Measurements from ENCODE around the gene RANBP9. TPM values are rescaled to one million over a fixed set of nuclear protein-coding genes. Genes with fewer than 3 reads are reported as not detected.

The RANBP9 gene
- total RNA-seq, 1 donor, result 53.9 TPM

DNA sequence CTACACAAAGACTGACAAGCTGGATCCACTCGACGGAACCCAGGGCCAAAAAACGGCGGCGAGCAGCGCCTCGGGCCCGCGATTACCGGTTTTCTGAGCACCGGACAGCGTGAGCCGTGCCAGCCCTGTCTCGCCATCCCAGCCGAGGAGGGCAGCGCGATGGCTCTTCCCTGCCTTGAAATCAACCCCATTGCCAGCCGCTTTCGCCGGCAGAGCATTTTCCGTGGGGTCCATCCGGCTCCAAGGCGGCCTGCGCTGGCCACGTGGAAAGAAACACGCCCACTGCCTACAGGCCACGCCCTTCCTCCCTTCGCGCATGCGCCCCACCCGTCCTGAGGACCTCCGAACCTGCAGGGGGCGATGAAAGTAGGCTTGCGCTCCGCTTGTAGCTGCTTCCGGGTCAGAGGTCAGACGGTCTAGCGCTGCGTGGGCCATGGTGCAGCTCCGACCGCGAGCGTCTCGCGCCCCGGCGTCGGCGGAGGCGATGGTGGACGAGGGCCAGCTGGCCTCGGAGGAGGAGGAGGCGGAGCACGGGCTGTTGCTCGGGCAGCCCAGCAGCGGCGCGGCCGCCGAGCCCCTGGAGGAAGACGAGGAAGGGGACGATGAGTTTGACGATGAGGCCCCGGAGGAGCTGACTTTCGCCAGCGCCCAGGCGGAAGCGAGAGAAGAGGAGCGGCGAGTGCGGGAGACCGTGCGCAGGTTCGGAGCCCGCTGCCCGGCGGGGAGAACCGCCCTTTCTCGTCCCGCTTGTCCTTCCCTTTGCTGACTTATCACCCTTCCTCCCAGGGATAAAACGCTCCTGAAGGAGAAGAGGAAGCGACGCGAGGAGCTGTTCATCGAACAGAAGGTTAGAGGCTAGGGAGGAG lies 96.5 kb downstream of the RANBP9 start, which contains the start of gene NOL7:
TSS of gene NOL7 (plus strand) at position 410 of the 866 bp plus-strand sequence. CDS start at position 434, 24 bp downstream.
- Histone ChIP-seq H3K9me3 (ENCODE audit: low read depth, low read length) (no peaks in the 10 kb centered on the region), H3K27ac (ENCODE audit: low read depth, low read length) (peak within 1 kb of the TSS; percentile 98), H3K4me3 (ENCODE audit: insufficient read depth, low read length) (peak within 1 kb of the TSS; percentile 99), H2AFZ (ENCODE audit: low read length) (peak within 1 kb of the TSS; percentile 95), H4K20me1 (ENCODE audit: insufficient read depth, low read length) (peaks cover 14% of the 10 kb centered on the region), H3K27me3 (ENCODE audit: insufficient read depth, low read length) (no peaks in the 10 kb centered on the region), H3K79me2 (ENCODE audit: insufficient read depth, low read length) (peaks cover 37% of the 10 kb centered on the region), H3K4me2 (ENCODE audit: insufficient read depth, low read length) (peak within 1 kb of the TSS; percentile 81), H3K4me1 (ENCODE audit: insufficient read depth, low read length) (peaks cover 32% of the 10 kb centered on the region), H3K36me3 (ENCODE audit: insufficient read depth, low read length) (peaks cover 34% of the 10 kb centered on the region)
- DNase-seq (ENCODE audit: insufficient read length, low spot score, missing footprints), result peak; percentile 96
- TF ChIP-seq, protein P1, sequence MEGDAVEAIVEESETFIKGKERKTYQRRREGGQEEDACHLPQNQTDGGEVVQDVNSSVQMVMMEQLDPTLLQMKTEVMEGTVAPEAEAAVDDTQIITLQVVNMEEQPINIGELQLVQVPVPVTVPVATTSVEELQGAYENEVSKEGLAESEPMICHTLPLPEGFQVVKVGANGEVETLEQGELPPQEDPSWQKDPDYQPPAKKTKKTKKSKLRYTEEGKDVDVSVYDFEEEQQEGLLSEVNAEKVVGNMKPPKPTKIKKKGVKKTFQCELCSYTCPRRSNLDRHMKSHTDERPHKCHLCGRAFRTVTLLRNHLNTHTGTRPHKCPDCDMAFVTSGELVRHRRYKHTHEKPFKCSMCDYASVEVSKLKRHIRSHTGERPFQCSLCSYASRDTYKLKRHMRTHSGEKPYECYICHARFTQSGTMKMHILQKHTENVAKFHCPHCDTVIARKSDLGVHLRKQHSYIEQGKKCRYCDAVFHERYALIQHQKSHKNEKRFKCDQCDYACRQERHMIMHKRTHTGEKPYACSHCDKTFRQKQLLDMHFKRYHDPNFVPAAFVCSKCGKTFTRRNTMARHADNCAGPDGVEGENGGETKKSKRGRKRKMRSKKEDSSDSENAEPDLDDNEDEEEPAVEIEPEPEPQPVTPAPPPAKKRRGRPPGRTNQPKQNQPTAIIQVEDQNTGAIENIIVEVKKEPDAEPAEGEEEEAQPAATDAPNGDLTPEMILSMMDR (IDR thresholded peaks at IDR 0.05; ENCODE audit: extremely low read depth, low read depth, low read length), result peak; percentile 93

DNA sequence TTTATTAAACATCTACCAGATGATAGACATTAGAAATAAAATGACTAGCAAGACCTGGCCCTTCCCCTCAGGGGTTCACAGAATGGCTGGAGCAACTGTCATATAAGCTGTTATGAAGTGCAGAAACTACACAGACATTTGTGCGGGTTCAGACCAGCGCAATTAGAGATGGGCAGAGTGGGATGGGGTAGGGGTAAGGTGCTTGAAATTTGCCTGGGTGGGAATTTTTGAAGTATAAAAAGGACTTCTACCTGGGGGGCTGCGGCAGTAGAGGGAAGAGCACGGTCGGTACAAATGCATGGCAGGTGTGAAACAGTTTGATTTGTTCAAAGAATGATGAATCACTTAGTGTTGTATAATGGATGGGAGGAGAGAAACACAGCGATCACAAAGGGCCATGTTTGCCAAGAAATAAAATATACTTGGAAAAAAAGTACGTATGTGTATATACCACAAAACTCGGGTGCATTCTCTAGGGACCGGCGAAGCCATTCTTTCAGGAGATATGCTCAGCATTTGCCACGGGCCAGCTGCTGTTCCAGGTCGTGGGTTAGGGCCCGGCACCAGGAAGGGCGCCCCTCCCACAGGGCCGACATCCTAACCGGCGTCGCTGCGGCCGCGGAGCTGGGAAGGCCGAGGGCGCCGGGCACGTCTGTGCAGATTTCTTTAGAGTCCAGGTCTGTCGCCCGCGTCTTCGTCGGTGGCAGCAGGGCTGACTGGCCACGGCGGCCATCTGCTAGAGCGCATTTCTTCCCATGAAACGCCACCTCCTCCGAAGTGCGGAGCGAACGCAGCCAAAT lies 97.3 kb downstream of the RANBP9 start:
- Histone ChIP-seq H3K4me3 (ENCODE audit: insufficient read depth, low read length) (peak overlapping the region; percentile 99), H3K4me1 (ENCODE audit: insufficient read depth, low read length) (peaks cover 32% of the 10 kb centered on the region), H3K4me2 (ENCODE audit: insufficient read depth, low read length) (peak overlapping the region; percentile 81), H3K79me2 (ENCODE audit: insufficient read depth, low read length) (peaks cover 32% of the 10 kb centered on the region), H4K20me1 (ENCODE audit: insufficient read depth, low read length) (peaks cover 14% of the 10 kb centered on the region), H3K36me3 (ENCODE audit: insufficient read depth, low read length) (peaks cover 26% of the 10 kb centered on the region), H2AFZ (ENCODE audit: low read length) (peak overlapping the region; percentile 95), H3K9me3 (ENCODE audit: low read depth, low read length) (no peaks in the 10 kb centered on the region), H3K27me3 (ENCODE audit: insufficient read depth, low read length) (no peaks in the 10 kb centered on the region), H3K27ac (ENCODE audit: low read depth, low read length) (peak overlapping the region; percentile 98)
- no peak for DNase-seq (ENCODE audit: insufficient read length, low spot score, missing footprints)
- TF ChIP-seq, protein P1 (IDR thresholded peaks at IDR 0.05; ENCODE audit: extremely low read depth, low read depth, low read length), result no peak

DNA sequence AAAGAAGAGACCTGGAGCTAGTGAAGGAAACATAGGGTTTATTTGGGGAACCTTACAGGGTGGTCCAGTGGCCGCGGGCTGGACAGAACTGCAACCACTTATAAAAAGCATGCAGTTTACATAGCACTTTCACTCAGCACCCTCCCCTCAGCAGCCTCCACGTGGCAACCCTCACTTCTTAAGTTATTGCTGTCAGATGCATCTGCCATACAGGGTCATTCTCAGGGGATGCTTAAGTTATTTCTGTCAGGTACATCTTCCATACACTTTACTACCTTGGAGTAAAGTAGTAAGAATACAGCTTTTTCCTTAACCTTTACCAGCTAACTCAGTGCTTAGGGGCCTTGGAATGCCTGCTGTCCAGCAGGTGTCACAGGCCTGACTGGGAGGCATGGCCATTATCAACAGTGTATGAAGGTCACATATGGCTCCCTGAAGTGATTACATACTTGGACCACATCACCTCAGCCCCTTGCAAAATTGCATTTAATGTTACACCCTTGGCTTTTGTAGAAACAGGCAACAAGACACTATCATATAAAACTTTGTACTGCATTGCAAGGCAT lies 98.5 kb downstream of the RANBP9 start:
- Histone ChIP-seq H3K4me3 (ENCODE audit: insufficient read depth, low read length) (no peak overlapping the region), H3K27ac (ENCODE audit: low read depth, low read length) (no peak overlapping the region), H3K79me2 (ENCODE audit: insufficient read depth, low read length) (peaks cover 24% of the 10 kb centered on the region), H3K4me1 (ENCODE audit: insufficient read depth, low read length) (peaks cover 32% of the 10 kb centered on the region), H3K4me2 (ENCODE audit: insufficient read depth, low read length) (peak overlapping the region; percentile 81), H4K20me1 (ENCODE audit: insufficient read depth, low read length) (peaks cover 10% of the 10 kb centered on the region), H3K9me3 (ENCODE audit: low read depth, low read length) (no peaks in the 10 kb centered on the region), H3K36me3 (ENCODE audit: insufficient read depth, low read length) (peaks cover 16% of the 10 kb centered on the region), H3K27me3 (ENCODE audit: insufficient read depth, low read length) (no peaks in the 10 kb centered on the region), H2AFZ (ENCODE audit: low read length) (no peak overlapping the region)
- TF ChIP-seq, protein P1 (IDR thresholded peaks at IDR 0.05; ENCODE audit: extremely low read depth, low read depth, low read length), result no peak
- DNase-seq (ENCODE audit: insufficient read length, low spot score, missing footprints), result no peak
